Right lobe of liver (tissue), 4 donors: Measurements from ENCODE around the gene TRABD.

ENCODE experiments used
- POLR2A ChIP-seq: fragments of 450-650 bp; IDR thresholded peaks from one replicate; pipeline ENCODE4 v1.6.1; 2017; ENCODE audit warnings: antibody characterized with exemption, mild to moderate bottlenecking
- TF ChIP-seq, protein P1 (sequence below), 4 donors: fragments of 200-600 bp in 3 of 4; fragments of 450-650 bp in 1 of 4; IDR thresholded peaks; one replicate each; pipeline versions ENCODE4 v1.5.1 to v1.8.0; 2016 to 2022; ENCODE audit warnings: antibody characterized with exemption in 4 of 4, mild to moderate bottlenecking in 2 of 4
- donor health status: DM: no; HTN: no; CAD: no.
- donor health status: DM: no; HTN: no; CAD: no.
- donor health status: DM: no; HTN: yes; CAD: no.

DNA sequence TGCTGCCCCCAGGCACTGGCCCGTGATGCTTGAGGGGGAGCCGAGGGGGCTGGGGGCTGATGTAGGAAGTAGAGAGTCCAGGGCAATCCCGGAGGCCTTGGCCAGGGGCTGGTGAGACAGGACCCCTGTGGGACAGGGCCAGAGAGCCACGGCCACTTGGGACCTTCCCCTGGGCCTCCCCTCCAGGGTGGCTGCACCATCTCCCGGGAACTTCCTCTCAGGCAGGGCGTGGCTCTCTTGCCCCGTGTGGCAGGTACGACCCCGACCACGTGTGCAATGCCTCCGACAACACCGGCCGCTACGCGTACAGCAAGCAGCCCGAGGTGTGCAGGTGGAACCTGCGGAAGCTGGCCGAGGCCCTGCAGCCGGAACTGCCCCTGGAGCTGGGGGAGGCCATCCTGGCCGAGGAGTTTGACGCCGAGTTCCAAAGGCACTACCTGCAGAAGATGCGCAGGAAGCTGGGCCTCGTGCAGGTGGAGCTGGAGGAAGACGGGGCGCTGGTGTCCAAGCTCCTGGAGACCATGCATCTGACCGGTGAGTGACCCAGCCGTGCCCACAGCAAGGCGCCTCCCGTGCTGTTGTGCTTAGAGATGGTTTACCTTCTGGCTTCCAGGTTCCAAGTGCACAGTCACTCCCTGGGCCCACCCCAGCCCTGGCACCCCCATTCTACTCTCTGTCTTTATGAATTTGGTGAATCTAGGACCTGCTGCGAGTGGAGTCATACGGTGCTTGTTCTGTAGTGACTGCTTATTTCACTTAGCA is 24.8 kb downstream of the TRABD start:
- TF ChIP-seq POLR2A: no peak
- TF ChIP-seq, protein P1, sequence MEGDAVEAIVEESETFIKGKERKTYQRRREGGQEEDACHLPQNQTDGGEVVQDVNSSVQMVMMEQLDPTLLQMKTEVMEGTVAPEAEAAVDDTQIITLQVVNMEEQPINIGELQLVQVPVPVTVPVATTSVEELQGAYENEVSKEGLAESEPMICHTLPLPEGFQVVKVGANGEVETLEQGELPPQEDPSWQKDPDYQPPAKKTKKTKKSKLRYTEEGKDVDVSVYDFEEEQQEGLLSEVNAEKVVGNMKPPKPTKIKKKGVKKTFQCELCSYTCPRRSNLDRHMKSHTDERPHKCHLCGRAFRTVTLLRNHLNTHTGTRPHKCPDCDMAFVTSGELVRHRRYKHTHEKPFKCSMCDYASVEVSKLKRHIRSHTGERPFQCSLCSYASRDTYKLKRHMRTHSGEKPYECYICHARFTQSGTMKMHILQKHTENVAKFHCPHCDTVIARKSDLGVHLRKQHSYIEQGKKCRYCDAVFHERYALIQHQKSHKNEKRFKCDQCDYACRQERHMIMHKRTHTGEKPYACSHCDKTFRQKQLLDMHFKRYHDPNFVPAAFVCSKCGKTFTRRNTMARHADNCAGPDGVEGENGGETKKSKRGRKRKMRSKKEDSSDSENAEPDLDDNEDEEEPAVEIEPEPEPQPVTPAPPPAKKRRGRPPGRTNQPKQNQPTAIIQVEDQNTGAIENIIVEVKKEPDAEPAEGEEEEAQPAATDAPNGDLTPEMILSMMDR (IDR thresholded peaks at IDR 0.05): no peak
